D721Med (cell line): ENCODE measurements around the gene CDC42BPB.

Experiments
- DNase-seq: peaks from one replicate; pipeline ENCODE4 v3.0.0; 2011; ENCODE audit warnings: low spot score; ENCODE audit not compliant: insufficient read length
- FAIRE-seq: peaks from 2 replicates; lab custom pipeline; 2011; peaks lifted over from hg19 to GRCh38; lab: Jason Lieb, UNC
- CTCF ChIP-seq: IDR thresholded peaks from 2 replicates; pipeline ENCODE4 v1.5.1; 2012; ENCODE audit warnings: mild to moderate bottlenecking, control low read depth; ENCODE audit not compliant: insufficient read depth; ENCODE audit errors: missing control alignments

CDC42BPB gene

GRCh38 chr14:103101963-103102688, 44.8 kb upstream of the CDC42BPB start:
- no peak for DNase-seq
- no peak for TF ChIP-seq CTCF
- no peak for FAIRE-seq

GRCh38 chr14:103101257-103101962, 44.1 kb upstream of the CDC42BPB start:
- TF ChIP-seq CTCF: no peak
- DNase-seq (no peak), FAIRE-seq (no peak)

GRCh38 chr14:103100281-103101121, 43.2 kb upstream of the CDC42BPB start:
- no peak for TF ChIP-seq CTCF
- no peak for FAIRE-seq
- DNase-seq: no peak

GRCh38 chr14:103099733-103100280, 42.5 kb upstream of the CDC42BPB start:
- DNase-seq (no peak), FAIRE-seq (no peak)
- no peak for TF ChIP-seq CTCF

- no peak for TF ChIP-seq CTCF
- FAIRE-seq: no peak
- no peak for DNase-seq
Measured at GRCh38 chr14:103099081-103099732, 41.9 kb upstream of the CDC42BPB start.
